ENCODE data around the gene LRRC37B.
"Not testable (repeated sequence)": the region's sequence is repeated elsewhere in the genome, so short reads cannot be mapped to it uniquely, and the experiment has no call there.

DNA sequence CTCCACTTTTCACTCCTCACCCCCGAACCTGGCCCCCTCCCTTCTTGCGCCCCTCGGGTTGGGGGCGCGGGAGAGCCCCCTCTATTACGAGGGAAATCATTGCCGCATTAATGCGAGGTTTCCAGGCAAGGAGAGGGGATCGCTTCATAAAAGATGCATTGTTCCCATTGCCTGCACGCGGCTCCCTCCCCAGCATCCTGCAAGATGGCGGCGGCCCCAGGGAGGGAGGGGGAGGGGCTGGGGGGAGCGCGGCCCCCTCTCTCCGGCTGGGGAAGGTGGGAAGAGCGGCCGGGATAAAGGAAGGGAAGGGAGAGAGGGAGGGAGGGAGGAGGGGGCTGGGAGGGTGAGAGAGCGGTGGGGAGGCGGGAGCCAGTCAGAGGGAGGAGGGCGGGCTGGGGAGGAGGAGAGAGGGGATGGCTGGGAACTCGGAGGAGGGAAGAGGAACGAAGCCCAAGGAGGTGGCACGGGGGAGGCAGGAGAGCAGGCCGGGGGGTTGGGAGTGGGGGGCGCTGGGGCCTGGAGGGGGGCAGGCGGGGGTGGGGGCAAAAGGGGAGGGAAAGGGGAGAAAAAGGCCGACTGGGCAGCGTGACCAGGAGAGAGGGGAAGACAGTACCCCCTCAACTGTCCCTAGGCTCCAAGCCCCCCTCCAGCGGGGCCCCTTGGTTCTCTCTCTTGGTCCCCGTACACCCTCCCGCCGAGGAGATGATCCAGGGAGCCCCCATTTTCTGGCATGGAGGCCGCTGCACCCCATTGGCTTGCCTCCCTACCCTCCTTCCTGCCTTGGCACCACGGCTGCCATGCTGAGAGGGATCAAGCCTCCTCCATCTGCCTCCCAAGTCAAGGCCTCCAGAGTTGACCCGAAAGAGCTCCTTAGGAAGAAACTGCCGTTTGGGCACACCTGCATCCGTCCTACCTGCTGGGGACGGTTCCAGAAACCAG lies 77.1 kb downstream of the LRRC37B start:
- TF ChIP-seq EHMT2 (IDR thresholded peaks at IDR 0.05; ENCODE audit: borderline replicate concordance, low read depth, low read length): not testable (repeated sequence)
- TF ChIP-seq, protein P1, sequence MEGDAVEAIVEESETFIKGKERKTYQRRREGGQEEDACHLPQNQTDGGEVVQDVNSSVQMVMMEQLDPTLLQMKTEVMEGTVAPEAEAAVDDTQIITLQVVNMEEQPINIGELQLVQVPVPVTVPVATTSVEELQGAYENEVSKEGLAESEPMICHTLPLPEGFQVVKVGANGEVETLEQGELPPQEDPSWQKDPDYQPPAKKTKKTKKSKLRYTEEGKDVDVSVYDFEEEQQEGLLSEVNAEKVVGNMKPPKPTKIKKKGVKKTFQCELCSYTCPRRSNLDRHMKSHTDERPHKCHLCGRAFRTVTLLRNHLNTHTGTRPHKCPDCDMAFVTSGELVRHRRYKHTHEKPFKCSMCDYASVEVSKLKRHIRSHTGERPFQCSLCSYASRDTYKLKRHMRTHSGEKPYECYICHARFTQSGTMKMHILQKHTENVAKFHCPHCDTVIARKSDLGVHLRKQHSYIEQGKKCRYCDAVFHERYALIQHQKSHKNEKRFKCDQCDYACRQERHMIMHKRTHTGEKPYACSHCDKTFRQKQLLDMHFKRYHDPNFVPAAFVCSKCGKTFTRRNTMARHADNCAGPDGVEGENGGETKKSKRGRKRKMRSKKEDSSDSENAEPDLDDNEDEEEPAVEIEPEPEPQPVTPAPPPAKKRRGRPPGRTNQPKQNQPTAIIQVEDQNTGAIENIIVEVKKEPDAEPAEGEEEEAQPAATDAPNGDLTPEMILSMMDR (CRISPR knock-in tag; IDR thresholded peaks at IDR 0.05): not testable (repeated sequence)

All from HepG2 (cell line).